Astrocyte of the spinal cord (primary cell): ENCODE measurements around the gene SLC24A4.

Experiments
- DNase-seq: peaks from one replicate; pipeline ENCODE4 v3.0.0; 2011; ENCODE audit warnings: low read depth, low spot score
- H3K4me3 ChIP-seq: 2 replicates; pipeline ENCODE4 v1.5.1; 2011; ENCODE audit warnings: low read depth, mild to moderate bottlenecking, low read length, moderate library complexity
- CTCF ChIP-seq: IDR thresholded peaks from 2 replicates; pipeline ENCODE4 v1.5.1; 2012; ENCODE audit warnings: low read depth, mild to moderate bottlenecking, low read length, inconsistent platforms
- in situ Hi-C: cut with HindIII; loops from 2 replicates; pipeline ENCODE4 v1.10.0; 2017; ENCODE audit warnings: low sequenced_read_pairs

SLC24A4 gene

GRCh38 chr14:92525322-92526095 is 202.5 kb downstream of the SLC24A4 start:
- in situ Hi-C loops, result no loop called here
- TF ChIP-seq CTCF, result no peak
- DNase-seq, result no peak

GRCh38 chr14:92527721-92528120 is 204.8 kb downstream of the SLC24A4 start:
- TF ChIP-seq CTCF, result no peak
- DNase-seq, result no peak

More at GRCh38 chr14:92525322-92526095, 202.5 kb downstream of the SLC24A4 start:
- H3K4me3 ChIP-seq, result no peak overlapping the region

GRCh38 chr14:92528486-92529100 is 205.6 kb downstream of the SLC24A4 start:
- in situ Hi-C loops, result no loop called here
- DNase-seq, result no peak
- H3K4me3 ChIP-seq, result no peak overlapping the region
- no peak for TF ChIP-seq CTCF

More at GRCh38 chr14:92527721-92528120, 204.8 kb downstream of the SLC24A4 start:
- in situ Hi-C loops, result no loop called here
- no peak overlapping the region for H3K4me3 ChIP-seq

- no peak for TF ChIP-seq CTCF
- no peak overlapping the region for H3K4me3 ChIP-seq
- in situ Hi-C loops, result no loop called here
- no peak for DNase-seq
Observed at GRCh38 chr14:92529903-92530302, 206.9 kb downstream of the SLC24A4 start.

- in situ Hi-C loops, result no loop called here
- no peak for DNase-seq
- H3K4me3 ChIP-seq, result no peak overlapping the region
- TF ChIP-seq CTCF, result no peak
Observed at GRCh38 chr14:92531106-92531873, 208.3 kb downstream of the SLC24A4 start.

GRCh38 chr14:92532490-92533163 is 209.7 kb downstream of the SLC24A4 start:
- H3K4me3 ChIP-seq, result no peak overlapping the region
- in situ Hi-C loops, result no loop called here
- no peak for TF ChIP-seq CTCF
- no peak for DNase-seq
